Esophagus squamous epithelium (tissue), 4 donors: ENCODE results near the gene RAPGEF4.

Experiments used
- CTCF ChIP-seq, 6 experiments: fragments of 450-650 bp in 4 of 6; fragments of 200-600 bp in 2 of 6; sonication (generic) in 2 of 6; IDR thresholded peaks; one replicate each; pipeline ENCODE4 v1.5.1; 2016 to 2019; ENCODE audit warnings: antibody characterized with exemption in 6 of 6, mild to moderate bottlenecking in 4 of 6, moderate library complexity in 4 of 6
- POLR2A ChIP-seq, 4 donors: fragments of 450-650 bp; IDR thresholded peaks; one replicate each; pipeline ENCODE4 v1.6.1; 2017; ENCODE audit warnings: antibody characterized with exemption in 4 of 4, mild to moderate bottlenecking in 4 of 4, moderate library complexity in 3 of 4

GRCh38 chr2:172938713-172939375 is 203.2 kb downstream of the RAPGEF4 start:
- TF ChIP-seq POLR2A (IDR thresholded peaks at IDR 0.05) (no peak), CTCF (IDR thresholded peaks at IDR 0.05) (no peak)
